Fibroblast of lung (primary cell): ENCODE measurements around the gene CMTM3. TPM values are rescaled to one million over a fixed set of nuclear protein-coding genes. Genes with fewer than 3 reads are reported as not detected.

Source experiments
- DNase-seq, 2 donors: peaks; one replicate each; pipeline versions ENCODE4 v3.0.0 to v3.0.0-alpha.2; 2010; ENCODE audit warnings: low read depth in 2 of 2
- H2AFZ ChIP-seq: 2 replicates; pipeline ENCODE4 v1.5.1; 2012; ENCODE audit warnings: low read length, control low read depth, inconsistent platforms
- H3K27ac ChIP-seq: 2 replicates; pipeline ENCODE4 v1.5.1; 2011; ENCODE audit warnings: low read length, control low read depth; ENCODE audit not compliant: insufficient read depth
- H3K27me3 ChIP-seq: 2 replicates; pipeline ENCODE4 v1.5.1; 2011; ENCODE audit warnings: mild to moderate bottlenecking, low read length; ENCODE audit not compliant: control insufficient read depth, insufficient read depth
- H3K36me3 ChIP-seq: 2 replicates; pipeline ENCODE4 v1.5.1; 2011; ENCODE audit warnings: low read length; ENCODE audit not compliant: control insufficient read depth, insufficient read depth
- H3K4me1 ChIP-seq: 2 replicates; pipeline ENCODE4 v1.5.1; 2011; ENCODE audit warnings: low read length; ENCODE audit not compliant: control insufficient read depth, insufficient read depth; ENCODE audit errors: extremely low read depth
- H3K4me2 ChIP-seq: 2 replicates; pipeline ENCODE4 v1.5.1; 2011; ENCODE audit warnings: low read length, control low read depth; ENCODE audit not compliant: insufficient read depth; ENCODE audit errors: extremely low read depth
- H3K4me3 ChIP-seq, 4 experiments: fragments of 200-600 bp in 1 of 4; sonication (generic) in 1 of 4; replicated peaks in 1 of 4; 2 replicates each; pipeline ENCODE4 v1.5.1; 2011 to 2016; ENCODE audit warnings: low read length in 4 of 4, low read depth in 3 of 4, mild to moderate bottlenecking in 3 of 4, control low read depth in 2 of 4, inconsistent platforms in 1 of 4, mixed read lengths in 1 of 4; ENCODE audit not compliant: insufficient read depth in 1 of 4; ENCODE audit errors: control extremely low read depth in 1 of 4
- H3K79me2 ChIP-seq: 2 replicates; pipeline ENCODE4 v1.5.1; 2012; ENCODE audit warnings: mild to moderate bottlenecking, low read length, inconsistent platforms; ENCODE audit not compliant: control insufficient read depth, insufficient read depth
- H3K9ac ChIP-seq: 2 replicates; pipeline ENCODE4 v1.5.1; 2011; ENCODE audit warnings: mild to moderate bottlenecking, low read length, control low read depth; ENCODE audit not compliant: insufficient read depth
- H3K9me3 ChIP-seq: 2 replicates; pipeline ENCODE4 v1.5.1; 2012; ENCODE audit warnings: low read depth, low read length; ENCODE audit not compliant: control insufficient read depth, insufficient read depth
- H4K20me1 ChIP-seq: 2 replicates; pipeline ENCODE4 v1.5.1; 2011; ENCODE audit warnings: low read length; ENCODE audit not compliant: control insufficient read depth, insufficient read depth; ENCODE audit errors: extremely low read depth
- CTCF ChIP-seq, 2 donors: IDR thresholded peaks in 1 of 2; conservative IDR thresholded peaks in 1 of 2; 1 replicate in 1 of 2; 2 replicates in 1 of 2; pipeline ENCODE4 v1.5.1; 2011 to 2012; ENCODE audit warnings: low read length in 2 of 2, control low read depth in 1 of 2, inconsistent platforms in 1 of 2, low read depth in 1 of 2, mild to moderate bottlenecking in 1 of 2
- EZH2 ChIP-seq: IDR thresholded peaks from 2 replicates; pipeline ENCODE4 v1.5.1; 2012; ENCODE audit warnings: low read length, control low read depth, mild to moderate bottlenecking; ENCODE audit errors: missing control alignments
- polyA plus RNA-seq, 2 donors: library from polyadenylated mRNA; depleted of rRNA in 1 of 2; stranded (reverse) in 1 of 2; unstranded in 1 of 2; fragments of >200 nt; gene quantifications; 2 replicates each; pipeline ENCODE4 v1.2.1, GENCODE V29; 2011 to 2012; ENCODE audit warnings: missing spikeins in 1 of 2
- total RNA-seq: library from RNA; depleted of rRNA; stranded (reverse); fragments of >200 nt; gene quantifications from 2 replicates; pipeline ENCODE4 v1.2.1, GENCODE V29; 2014

The CMTM3 gene
- total and polyA plus RNA-seq, 2 donors (not counting 1 experiment from before 2014, with no cell fraction given): 10.1 to 18.6 TPM

GRCh38 chr16:66650707-66651473 lies 46.4 kb downstream of the CMTM3 start:
- no peaks in the 10 kb centered on the region for H3K27me3 ChIP-seq
- no peaks in the 10 kb centered on the region for H4K20me1 ChIP-seq
- peaks cover 6% of the 10 kb centered on the region for H3K4me1 ChIP-seq
- peak overlapping the region in 2 of 4 experiments; percentile 19 to 38 for H3K4me3 ChIP-seq
- H3K4me2 ChIP-seq: peak overlapping the region; percentile 41
- H3K79me2 ChIP-seq: no peaks in the 10 kb centered on the region
- peak; percentile 77 to 82 for DNase-seq
- no peaks in the 10 kb centered on the region for H3K9me3 ChIP-seq
- peak overlapping the region; percentile 48 for H2AFZ ChIP-seq
- TF ChIP-seq CTCF (conservative IDR thresholded peaks at IDR 0.05 in 1 of 2, IDR thresholded peaks at IDR 0.05 in 1 of 2; ENCODE audit: low read depth in 1 of 2, low read length in 2 of 2) (peak; percentile 95 to 99), EZH2 (no peak)
- H3K36me3 ChIP-seq: no peaks in the 10 kb centered on the region
- no peak overlapping the region for H3K9ac ChIP-seq
- no peak overlapping the region for H3K27ac ChIP-seq

DNA sequence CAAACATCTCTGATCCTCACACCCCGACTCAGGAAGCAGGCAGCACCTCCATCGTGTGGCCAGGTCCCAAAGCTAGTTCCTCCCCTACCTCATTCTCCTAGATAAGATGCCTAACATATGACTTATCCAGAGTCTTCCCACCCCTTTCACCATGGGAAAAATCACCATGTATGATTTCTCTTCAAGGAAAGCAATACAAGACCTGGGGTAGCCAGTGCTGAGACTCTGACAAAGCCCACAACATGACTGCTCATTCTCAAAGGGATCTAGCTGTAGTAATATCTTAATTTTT lies 46.9 kb downstream of the CMTM3 start:
- H3K9ac ChIP-seq: no peak overlapping the region
- peak overlapping the region; percentile 48 for H2AFZ ChIP-seq
- no peaks in the 10 kb centered on the region for H3K9me3 ChIP-seq
- TF ChIP-seq CTCF (conservative IDR thresholded peaks at IDR 0.05 in 1 of 2, IDR thresholded peaks at IDR 0.05 in 1 of 2; ENCODE audit: low read depth in 1 of 2, low read length in 2 of 2) (no peak), EZH2 (no peak)
- no peaks in the 10 kb centered on the region for H3K79me2 ChIP-seq
- no peaks in the 10 kb centered on the region for H3K27me3 ChIP-seq
- no peaks in the 10 kb centered on the region for H3K36me3 ChIP-seq
- H4K20me1 ChIP-seq: no peaks in the 10 kb centered on the region
- DNase-seq: peak in 1 of 2 donors; percentile 30
- peaks cover 6% of the 10 kb centered on the region for H3K4me1 ChIP-seq
- H3K4me3 ChIP-seq: peak overlapping the region in 1 of 4 experiments; percentile 38
- H3K27ac ChIP-seq: no peak overlapping the region
- H3K4me2 ChIP-seq: peak overlapping the region; percentile 41

DNA sequence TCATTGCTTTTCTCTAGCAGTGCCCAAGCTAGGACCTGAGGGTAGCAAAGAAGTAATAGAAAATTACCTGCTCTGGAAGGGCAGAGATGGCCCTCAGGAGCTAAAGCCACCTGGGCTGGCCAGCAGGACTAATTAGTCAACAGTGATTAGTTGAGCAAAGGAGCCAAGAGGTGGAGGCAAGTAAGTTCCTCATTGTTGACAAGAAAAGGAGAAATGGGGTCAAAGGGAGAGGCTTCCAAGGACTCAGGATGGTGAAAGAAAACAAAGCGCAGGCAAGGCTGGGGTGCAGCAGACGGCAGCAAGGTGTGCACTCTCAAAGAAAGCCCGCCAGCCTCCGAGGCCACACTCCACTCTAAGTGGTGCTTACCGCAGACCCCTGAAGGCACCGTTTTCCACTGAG lies 47.5 kb downstream of the CMTM3 start:
- DNase-seq: no peak
- TF ChIP-seq EZH2: no peak
- no peak for TF ChIP-seq CTCF (conservative IDR thresholded peaks at IDR 0.05 in 1 of 2, IDR thresholded peaks at IDR 0.05 in 1 of 2; ENCODE audit: low read depth in 1 of 2, low read length in 2 of 2)
- no peak overlapping the region for H3K4me2 ChIP-seq
- no peaks in the 10 kb centered on the region for H3K27me3 ChIP-seq
- H4K20me1 ChIP-seq: no peaks in the 10 kb centered on the region
- no peak overlapping the region for H3K9ac ChIP-seq
- H3K9me3 ChIP-seq: no peaks in the 10 kb centered on the region
- H3K27ac ChIP-seq: no peak overlapping the region
- no peak overlapping the region for H2AFZ ChIP-seq
- no peak overlapping the region for H3K4me3 ChIP-seq
- no peaks in the 10 kb centered on the region for H3K36me3 ChIP-seq
- H3K79me2 ChIP-seq: no peaks in the 10 kb centered on the region
- peaks cover 6% of the 10 kb centered on the region for H3K4me1 ChIP-seq
